H1 (cell line): ENCODE results near the gene ERI2. TPM values are rescaled to one million over a fixed set of nuclear protein-coding genes. Genes with fewer than 3 reads are reported as not detected.

Experiments used
- CTCF ChIA-PET: fragments of 300-600 bp; sonication (Branson Sonifier 250); formaldehyde crosslinking; loops from one replicate; lab custom pipeline; 2021; ENCODE audit not compliant: partially characterized antibody; lab: Charles Lee
- POLR2A ChIA-PET: fragments of 300-600 bp; sonication (Branson Sonifier 250); formaldehyde crosslinking; loops from one replicate; lab custom pipeline; 2021; ENCODE audit warnings: inconsistent platforms; ENCODE audit not compliant: partially characterized antibody; lab: Charles Lee
- DNase-seq, 2 experiments: peaks; one replicate each; pipeline versions ENCODE4 v3.0.0 to v3.0.0-alpha.2; 2010 to 2022; ENCODE audit warnings: low spot score in 2 of 2, low read depth in 1 of 2, mixed read lengths in 1 of 2
- FAIRE-seq: peaks from 2 replicates; lab custom pipeline; 2011; peaks lifted over from hg19 to GRCh38; lab: Jason Lieb, UNC
- H2AFZ ChIP-seq: 2 replicates; pipeline ENCODE4 v1.8.1; 2012; ENCODE audit warnings: low read length, inconsistent platforms
- H2AK5ac ChIP-seq: 2 replicates; pipeline ENCODE4 v1.6.1; 2013; ENCODE audit warnings: low read depth, low read length
- H2BK120ac ChIP-seq: replicated peaks from 2 replicates; pipeline ENCODE3; 2013; ENCODE audit warnings: low read depth, low read length, inconsistent platforms
- H2BK12ac ChIP-seq: 2 replicates; pipeline ENCODE4 v1.6.1; 2013; ENCODE audit warnings: low read depth, low read length
- H2BK15ac ChIP-seq: 2 replicates; pipeline ENCODE4 v1.6.1; 2013; ENCODE audit warnings: low read length
- H2BK20ac ChIP-seq: 2 replicates; pipeline ENCODE4 v1.6.1; 2013; ENCODE audit warnings: low read length
- H2BK5ac ChIP-seq: 2 replicates; pipeline ENCODE4 v1.6.1; 2013; ENCODE audit warnings: low read depth, low read length
- H3K14ac ChIP-seq: 2 replicates; pipeline ENCODE4 v1.6.1; 2013; ENCODE audit warnings: inconsistent platforms; ENCODE audit not compliant: insufficient read length
- H3K18ac ChIP-seq: 2 replicates; pipeline ENCODE4 v1.6.1; 2013; ENCODE audit warnings: low read length; ENCODE audit errors: extremely low read depth
- H3K23ac ChIP-seq: 2 replicates; pipeline ENCODE4 v1.6.1; 2013; ENCODE audit warnings: inconsistent platforms; ENCODE audit not compliant: insufficient read length
- H3K23me2 ChIP-seq: 2 replicates; pipeline ENCODE4 v1.6.1; 2013; ENCODE audit warnings: low read depth, low read length
- H3K27ac ChIP-seq: 2 replicates; pipeline ENCODE4 v1.6.1; 2011; ENCODE audit warnings: low read depth, low read length, inconsistent platforms
- H3K27me3 ChIP-seq, 4 experiments: replicated peaks in 1 of 4; 1 replicate in 1 of 4; 2 replicates in 3 of 4; pipeline versions ENCODE4 v1.6.1 to v1.8.1; 2011 to 2013; ENCODE audit warnings: low read length in 3 of 4, mild to moderate bottlenecking in 3 of 4, inconsistent platforms in 2 of 4, mixed read lengths in 2 of 4, moderate library complexity in 1 of 4; ENCODE audit not compliant: control insufficient read depth in 3 of 4, insufficient read depth in 3 of 4; ENCODE audit errors: extremely low read depth in 1 of 4
- H3K36me3 ChIP-seq, 4 experiments: 2 replicates each; pipeline versions ENCODE4 v1.6.1 to v1.8.1; 2011 to 2013; ENCODE audit warnings: mild to moderate bottlenecking in 4 of 4, low read length in 3 of 4, moderate library complexity in 2 of 4, control low read depth in 1 of 4, inconsistent platforms in 1 of 4; ENCODE audit not compliant: insufficient read depth in 4 of 4, control insufficient read depth in 2 of 4
- H3K4ac ChIP-seq: replicated peaks from 2 replicates; pipeline ENCODE3; 2013; ENCODE audit warnings: low read length, low read depth, mixed read lengths, inconsistent platforms; ENCODE audit not compliant: insufficient read length
- H3K4me1 ChIP-seq, 4 experiments: replicated peaks in 1 of 4; 1 replicate in 1 of 4; 2 replicates in 3 of 4; pipeline versions ENCODE4 v1.6.1 to v1.8.1; 2011 to 2013; ENCODE audit warnings: low read length in 3 of 4, inconsistent platforms in 2 of 4, mixed read lengths in 1 of 4; ENCODE audit not compliant: insufficient read depth in 4 of 4, control insufficient read depth in 3 of 4
- H3K4me2 ChIP-seq, 2 experiments: 2 replicates each; pipeline versions ENCODE4 v1.6.1 to v1.8.1; 2011 to 2013; ENCODE audit warnings: low read depth in 2 of 2, low read length in 2 of 2, control low read depth in 1 of 2, inconsistent platforms in 1 of 2, mild to moderate bottlenecking in 1 of 2; ENCODE audit not compliant: insufficient read depth in 1 of 2
- H3K4me3 ChIP-seq, 4 experiments: fragments of 200-600, 300-600 bp in 1 of 4; sonication (generic), shearing (Covaris generic), sonication (Bioruptor Twin) in 1 of 4; 2 replicates each; pipeline versions ENCODE4 v1.5.1 to v1.8.1; 2011 to 2016; ENCODE audit warnings: low read length in 4 of 4, low read depth in 3 of 4, control low read depth in 2 of 4, inconsistent platforms in 2 of 4, mild to moderate bottlenecking in 2 of 4, mixed read lengths in 1 of 4, moderate library complexity in 1 of 4; ENCODE audit not compliant: insufficient read depth in 2 of 4; ENCODE audit errors: extremely low read depth in 1 of 4
- H3K56ac ChIP-seq: replicated peaks from 2 replicates; pipeline ENCODE3; 2013; ENCODE audit warnings: low read depth, mild to moderate bottlenecking, mixed read lengths, low read length, inconsistent platforms; ENCODE audit not compliant: insufficient read length
- H3K79me1 ChIP-seq: 2 replicates; pipeline ENCODE4 v1.6.1; 2013; ENCODE audit warnings: low read depth, low read length, control low read depth
- H3K79me2 ChIP-seq, 2 experiments: 2 replicates each; pipeline versions ENCODE4 v1.6.1 to v1.8.1; 2012 to 2013; ENCODE audit warnings: low read length in 2 of 2, mild to moderate bottlenecking in 2 of 2, inconsistent platforms in 1 of 2; ENCODE audit not compliant: insufficient read depth in 2 of 2, control insufficient read depth in 1 of 2
- H3K9ac ChIP-seq, 4 experiments: replicated peaks in 1 of 4; 1 replicate in 1 of 4; 2 replicates in 3 of 4; pipeline versions ENCODE4 v1.6.1 to v1.8.1; 2011 to 2013; ENCODE audit warnings: low read depth in 3 of 4, low read length in 3 of 4, control low read depth in 2 of 4, mild to moderate bottlenecking in 2 of 4, moderate library complexity in 2 of 4, inconsistent platforms in 1 of 4; ENCODE audit errors: extremely low read depth in 1 of 4
- H3K9me3 ChIP-seq, 2 experiments: 2 replicates each; pipeline versions ENCODE4 v1.6.1 to v1.8.1; 2012 to 2013; ENCODE audit warnings: mild to moderate bottlenecking in 2 of 2, moderate library complexity in 2 of 2, control low read depth in 1 of 2, inconsistent platforms in 1 of 2, low read depth in 1 of 2, low read length in 1 of 2, mixed read lengths in 1 of 2; ENCODE audit not compliant: insufficient read depth in 2 of 2
- H4K20me1 ChIP-seq, 2 experiments: replicated peaks in 1 of 2; 2 replicates each; pipeline versions ENCODE3 to v1.8.1; 2011 to 2013; ENCODE audit warnings: inconsistent platforms in 2 of 2, low read length in 2 of 2, mild to moderate bottlenecking in 1 of 2; ENCODE audit not compliant: insufficient read depth in 2 of 2, control insufficient read depth in 1 of 2
- H4K5ac ChIP-seq: 2 replicates; pipeline ENCODE4 v1.6.1; 2013; ENCODE audit warnings: low read length, low read depth, mixed read lengths, inconsistent platforms; ENCODE audit not compliant: insufficient read length
- H4K8ac ChIP-seq: 2 replicates; pipeline ENCODE4 v1.8.0; 2013; ENCODE audit warnings: mild to moderate bottlenecking, moderate library complexity, low read length, inconsistent platforms; ENCODE audit not compliant: insufficient read depth; ENCODE audit errors: extremely low read depth
- H4K91ac ChIP-seq: replicated peaks from 2 replicates; pipeline ENCODE3; 2013; ENCODE audit warnings: low read length, mixed read lengths, inconsistent platforms; ENCODE audit not compliant: insufficient read length
- CHD1 ChIP-seq: IDR thresholded peaks from 2 replicates; pipeline ENCODE4 v1.6.1; 2012; ENCODE audit warnings: low read depth, low read length, improper control_type of control experiment
- FOSL1 ChIP-seq: IDR thresholded peaks from 2 replicates; pipeline ENCODE4 v1.6.1; 2011; ENCODE audit warnings: mild to moderate bottlenecking, low read depth, low read length, moderate library complexity; ENCODE audit not compliant: insufficient read depth
- MAFK ChIP-seq: IDR thresholded peaks from 2 replicates; pipeline ENCODE4 v1.6.1; 2012; ENCODE audit warnings: low read depth, mild to moderate bottlenecking, improper control_type of control experiment, low read length
- NANOG ChIP-seq: IDR thresholded peaks from 2 replicates; pipeline ENCODE4 v1.6.1; 2011; ENCODE audit warnings: low read length, low read depth, mild to moderate bottlenecking, inconsistent platforms; ENCODE audit not compliant: insufficient read depth, poor library complexity, severe bottlenecking
- PHF8 ChIP-seq: fragments of 200-600 bp; sonication (generic); conservative IDR thresholded peaks from 2 replicates; pipeline ENCODE4 v1.7.1; 2012; ENCODE audit warnings: low read depth, mild to moderate bottlenecking, inconsistent platforms, low read length, moderate library complexity
- POLR2AphosphoS5 ChIP-seq: IDR thresholded peaks from 2 replicates; pipeline ENCODE4 v1.6.1; 2011; ENCODE audit warnings: low read depth, low read length
- RAD21 ChIP-seq, 2 experiments: IDR thresholded peaks in 1 of 2; conservative IDR thresholded peaks in 1 of 2; 2 replicates each; pipeline ENCODE4 v1.6.1; 2011; ENCODE audit warnings: low read depth in 2 of 2, low read length in 2 of 2, improper control_type of control experiment in 1 of 2, inconsistent platforms in 1 of 2, mild to moderate bottlenecking in 1 of 2, moderate library complexity in 1 of 2
- TEAD4 ChIP-seq: IDR thresholded peaks from 2 replicates; pipeline ENCODE4 v1.6.1; 2012; ENCODE audit warnings: low read depth, low read length, inconsistent platforms, mixed read lengths
- ZNF274 ChIP-seq: IDR thresholded peaks from 2 replicates; pipeline ENCODE4 v1.7.0; 2012; ENCODE audit warnings: low read length, borderline replicate concordance; ENCODE audit errors: extremely low read depth
- WGBS, 2 experiments: shearing (Covaris generic) in 1 of 2; methylation state at CpG; one replicate each; pipeline versions ENCODE4 v1.1.6 to v1.1.7; 2013 to 2015; ENCODE audit warnings: low lambda C conversion rate in 2 of 2, mixed read lengths in 2 of 2, inconsistent platforms in 1 of 2, low coverage in 1 of 2, missing lambda C conversion rate in 1 of 2; ENCODE audit not compliant: insufficient replicate concordance in 2 of 2, insufficient coverage in 1 of 2, insufficient read length in 1 of 2; ENCODE audit errors: extremely low coverage in 1 of 2, missing lambda C conversion rate in 1 of 2; 5-methylcytosine and 5-hydroxymethylcytosine counted together
- polyA plus RNA-seq, 7 experiments: library from polyadenylated mRNA; depleted of rRNA in 3 of 7; stranded (reverse) in 5 of 7; unstranded in 2 of 7; fragments of >200 nt in 5 of 7; fragments of 200-250 nt in 2 of 7; gene quantifications; 1 replicate in 5 of 7; 2 replicates in 1 of 7; 4 replicates in 1 of 7; pipeline versions ENCODE4 v1.2.1 to v1.2.3, GENCODE V29; 2011 to 2013; ENCODE audit warnings: missing spikeins in 2 of 7, mixed read lengths in 2 of 7
- total RNA-seq: library from RNA; stranded (reverse); fragmentation: NEBNext Ultra II Directional; extraction: Animal tissue kit (Norgen Biotek cat#: 25700); gene quantifications from 2 replicates; pipeline ENCODE4 v1.2.1, GENCODE V29; 2021
- TF ChIP-seq, protein P1 (sequence below), 3 experiments: IDR thresholded peaks; 1 replicate in 2 of 3; 2 replicates in 1 of 3; pipeline versions ENCODE4 v1.5.1 to v1.6.1; 2011; ENCODE audit warnings: low read length in 3 of 3, mild to moderate bottlenecking in 3 of 3, inconsistent platforms in 2 of 3, low read depth in 1 of 3, moderate library complexity in 1 of 3; ENCODE audit not compliant: insufficient read depth in 1 of 3; ENCODE audit errors: control extremely low read depth in 1 of 3

ERI2 gene
- total and polyA plus RNA-seq, 2 of the 8 experiments (the other 6 are each of a cell fraction or from before 2014, with no cell fraction given): 11.0 to 12.6 TPM

GRCh38 chr16:20782470-20782869 is 23.8 kb downstream of the ERI2 start:
- Histone ChIP-seq H3K9me3 (no peaks in the 10 kb centered on the region), H2BK5ac (no peak overlapping the region), H3K14ac (no peak overlapping the region), H3K79me2 (no peaks in the 10 kb centered on the region), H4K8ac (no peak overlapping the region), H3K9ac (no peak overlapping the region), H3K4me2 (no peak overlapping the region), H3K56ac (no peak overlapping the region), H4K20me1 (no peaks in the 10 kb centered on the region), H2AK5ac (no peak overlapping the region), H3K23ac (no peak overlapping the region), H3K18ac (no peak overlapping the region), H3K4ac (no peak overlapping the region), H3K4me3 (no peak overlapping the region), H2BK15ac (no peak overlapping the region), H2AFZ (no peak overlapping the region)
- DNase-seq: no peak
- FAIRE-seq: no peak
- 85% methylated on average over 2 of the region's 2 CpGs; no CpG with 5 or more reads in 1 of the 2 experiments for WGBS, 2 experiments
- ChIA-PET POLR2A (no interaction called here), CTCF (interaction anchor here (0.6 to 1.5 kb wide), 3 partner anchors 8 to 44 kb away, joined by 3 to 7 read pairs (median 3); no protein-coding TSS in a partner anchor)
- TF ChIP-seq ZNF274: no peak
- TF ChIP-seq CHD1: no peak
- no peak for TF ChIP-seq TEAD4
- no peak for TF ChIP-seq PHF8
- TF ChIP-seq POLR2AphosphoS5: no peak
- TF ChIP-seq RAD21 (IDR thresholded peaks at IDR 0.05 in 1 of 2, conservative IDR thresholded peaks at IDR 0.05 in 1 of 2; ENCODE audit: low read depth in 2 of 2, low read length in 2 of 2): no peak
- no peak for TF ChIP-seq FOSL1
- TF ChIP-seq, protein P1, sequence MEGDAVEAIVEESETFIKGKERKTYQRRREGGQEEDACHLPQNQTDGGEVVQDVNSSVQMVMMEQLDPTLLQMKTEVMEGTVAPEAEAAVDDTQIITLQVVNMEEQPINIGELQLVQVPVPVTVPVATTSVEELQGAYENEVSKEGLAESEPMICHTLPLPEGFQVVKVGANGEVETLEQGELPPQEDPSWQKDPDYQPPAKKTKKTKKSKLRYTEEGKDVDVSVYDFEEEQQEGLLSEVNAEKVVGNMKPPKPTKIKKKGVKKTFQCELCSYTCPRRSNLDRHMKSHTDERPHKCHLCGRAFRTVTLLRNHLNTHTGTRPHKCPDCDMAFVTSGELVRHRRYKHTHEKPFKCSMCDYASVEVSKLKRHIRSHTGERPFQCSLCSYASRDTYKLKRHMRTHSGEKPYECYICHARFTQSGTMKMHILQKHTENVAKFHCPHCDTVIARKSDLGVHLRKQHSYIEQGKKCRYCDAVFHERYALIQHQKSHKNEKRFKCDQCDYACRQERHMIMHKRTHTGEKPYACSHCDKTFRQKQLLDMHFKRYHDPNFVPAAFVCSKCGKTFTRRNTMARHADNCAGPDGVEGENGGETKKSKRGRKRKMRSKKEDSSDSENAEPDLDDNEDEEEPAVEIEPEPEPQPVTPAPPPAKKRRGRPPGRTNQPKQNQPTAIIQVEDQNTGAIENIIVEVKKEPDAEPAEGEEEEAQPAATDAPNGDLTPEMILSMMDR (IDR thresholded peaks at IDR 0.05; ENCODE audit: control extremely low read depth in 1 of 3, insufficient read depth in 1 of 3, low read depth in 1 of 3, low read length in 3 of 3): no peak
- no peak for TF ChIP-seq NANOG
- no peak for TF ChIP-seq MAFK
- TF ChIP-seq, all 59 proteins: peak for 0
- Histone ChIP-seq H3K27ac (no peak overlapping the region), H3K36me3 (no peaks in the 10 kb centered on the region), H3K4me1 (no peaks in the 10 kb centered on the region), H3K23me2 (no peaks in the 10 kb centered on the region), H3K27me3 (no peaks in the 10 kb centered on the region), H2BK12ac (no peak overlapping the region), H3K79me1 (no peaks in the 10 kb centered on the region), H2BK20ac (no peak overlapping the region), H4K5ac (no peak overlapping the region), H2BK120ac (no peak overlapping the region), H4K91ac (no peak overlapping the region)
